ENCODE results near the gene VN1R5. TPM values are rescaled to one million over a fixed set of nuclear protein-coding genes. Genes with fewer than 3 reads are reported as not detected.

The VN1R5 gene
- total and polyA plus RNA-seq, 9 of the 15 experiments (the other 6 are each of a cell fraction or from before 2014, with no cell fraction given) = not detected

GRCh38 chr1:247210376-247211117 is 45.3 kb upstream of the VN1R5 start (continued):
- TF ChIP-seq SFPQ (IDR thresholded peaks at IDR 0.05; ENCODE audit: low read depth, low read length) (no peak), SMAD4 (CRISPR knock-in tag; conservative IDR thresholded peaks at IDR 0.05) (peak; percentile 68; the same call in 1 of the 2 replicates), ATF7 (IDR thresholded peaks at IDR 0.05) (peak; percentile 89), KLF6 (CRISPR knock-in tag; IDR thresholded peaks at IDR 0.05; ENCODE audit: borderline replicate concordance) (no peak; the same call in 1 of the 2 replicates), SIRT6 (IDR thresholded peaks at IDR 0.05; ENCODE audit: low read depth, low read length) (no peak), ZNF324 (CRISPR knock-in tag; IDR thresholded peaks at IDR 0.05) (0 out of 2 replicates have a peak, but pooled peaks have one; percentile 32), TAF15 (IDR thresholded peaks at IDR 0.05; ENCODE audit: low read depth, low read length) (no peak), ZSCAN32 (CRISPR knock-in tag; IDR thresholded peaks at IDR 0.05) (peak; percentile 8; the same call in 1 of the 2 replicates), KHSRP (IDR thresholded peaks at IDR 0.05) (no peak), MEF2A (IDR thresholded peaks at IDR 0.05; ENCODE audit: control insufficient read depth, low read depth, low read length) (no peak), TBP (optimal IDR thresholded peaks at IDR 0.05; ENCODE audit: low read depth, low read length) (peak; percentile 55), ZNF316 (IDR thresholded peaks at IDR 0.05) (no peak), FOXM1 (IDR thresholded peaks at IDR 0.05; ENCODE audit: low read depth) (no peak), FOXM1 (CRISPR knock-in tag; IDR thresholded peaks at IDR 0.05; ENCODE audit: low read depth) (no peak), ZNF41 (CRISPR knock-in tag; conservative IDR thresholded peaks at IDR 0.05) (no peak), TRIM24 (IDR thresholded peaks at IDR 0.05) (peak in 1 of 2 experiments; percentile 29; a peak in 1 of 4 replicates), DMBX1 (CRISPR knock-in tag; IDR thresholded peaks at IDR 0.05; ENCODE audit: borderline replicate concordance) (0 out of 2 replicates have a peak, but pooled peaks have one; percentile 37), STAG1 (CRISPR knock-in tag; IDR thresholded peaks at IDR 0.05; ENCODE audit: borderline replicate concordance) (no peak)
- TF ChIP-seq, protein P1, sequence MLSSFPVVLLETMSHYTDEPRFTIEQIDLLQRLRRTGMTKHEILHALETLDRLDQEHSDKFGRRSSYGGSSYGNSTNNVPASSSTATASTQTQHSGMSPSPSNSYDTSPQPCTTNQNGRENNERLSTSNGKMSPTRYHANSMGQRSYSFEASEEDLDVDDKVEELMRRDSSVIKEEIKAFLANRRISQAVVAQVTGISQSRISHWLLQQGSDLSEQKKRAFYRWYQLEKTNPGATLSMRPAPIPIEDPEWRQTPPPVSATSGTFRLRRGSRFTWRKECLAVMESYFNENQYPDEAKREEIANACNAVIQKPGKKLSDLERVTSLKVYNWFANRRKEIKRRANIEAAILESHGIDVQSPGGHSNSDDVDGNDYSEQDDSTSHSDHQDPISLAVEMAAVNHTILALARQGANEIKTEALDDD (IDR thresholded peaks at IDR 0.05) = no peak
- TF ChIP-seq, protein P2, sequence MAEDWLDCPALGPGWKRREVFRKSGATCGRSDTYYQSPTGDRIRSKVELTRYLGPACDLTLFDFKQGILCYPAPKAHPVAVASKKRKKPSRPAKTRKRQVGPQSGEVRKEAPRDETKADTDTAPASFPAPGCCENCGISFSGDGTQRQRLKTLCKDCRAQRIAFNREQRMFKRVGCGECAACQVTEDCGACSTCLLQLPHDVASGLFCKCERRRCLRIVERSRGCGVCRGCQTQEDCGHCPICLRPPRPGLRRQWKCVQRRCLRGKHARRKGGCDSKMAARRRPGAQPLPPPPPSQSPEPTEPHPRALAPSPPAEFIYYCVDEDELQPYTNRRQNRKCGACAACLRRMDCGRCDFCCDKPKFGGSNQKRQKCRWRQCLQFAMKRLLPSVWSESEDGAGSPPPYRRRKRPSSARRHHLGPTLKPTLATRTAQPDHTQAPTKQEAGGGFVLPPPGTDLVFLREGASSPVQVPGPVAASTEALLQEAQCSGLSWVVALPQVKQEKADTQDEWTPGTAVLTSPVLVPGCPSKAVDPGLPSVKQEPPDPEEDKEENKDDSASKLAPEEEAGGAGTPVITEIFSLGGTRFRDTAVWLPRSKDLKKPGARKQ (CRISPR knock-in tag; IDR thresholded peaks at IDR 0.05) = no peak
- TF ChIP-seq, protein P3, sequence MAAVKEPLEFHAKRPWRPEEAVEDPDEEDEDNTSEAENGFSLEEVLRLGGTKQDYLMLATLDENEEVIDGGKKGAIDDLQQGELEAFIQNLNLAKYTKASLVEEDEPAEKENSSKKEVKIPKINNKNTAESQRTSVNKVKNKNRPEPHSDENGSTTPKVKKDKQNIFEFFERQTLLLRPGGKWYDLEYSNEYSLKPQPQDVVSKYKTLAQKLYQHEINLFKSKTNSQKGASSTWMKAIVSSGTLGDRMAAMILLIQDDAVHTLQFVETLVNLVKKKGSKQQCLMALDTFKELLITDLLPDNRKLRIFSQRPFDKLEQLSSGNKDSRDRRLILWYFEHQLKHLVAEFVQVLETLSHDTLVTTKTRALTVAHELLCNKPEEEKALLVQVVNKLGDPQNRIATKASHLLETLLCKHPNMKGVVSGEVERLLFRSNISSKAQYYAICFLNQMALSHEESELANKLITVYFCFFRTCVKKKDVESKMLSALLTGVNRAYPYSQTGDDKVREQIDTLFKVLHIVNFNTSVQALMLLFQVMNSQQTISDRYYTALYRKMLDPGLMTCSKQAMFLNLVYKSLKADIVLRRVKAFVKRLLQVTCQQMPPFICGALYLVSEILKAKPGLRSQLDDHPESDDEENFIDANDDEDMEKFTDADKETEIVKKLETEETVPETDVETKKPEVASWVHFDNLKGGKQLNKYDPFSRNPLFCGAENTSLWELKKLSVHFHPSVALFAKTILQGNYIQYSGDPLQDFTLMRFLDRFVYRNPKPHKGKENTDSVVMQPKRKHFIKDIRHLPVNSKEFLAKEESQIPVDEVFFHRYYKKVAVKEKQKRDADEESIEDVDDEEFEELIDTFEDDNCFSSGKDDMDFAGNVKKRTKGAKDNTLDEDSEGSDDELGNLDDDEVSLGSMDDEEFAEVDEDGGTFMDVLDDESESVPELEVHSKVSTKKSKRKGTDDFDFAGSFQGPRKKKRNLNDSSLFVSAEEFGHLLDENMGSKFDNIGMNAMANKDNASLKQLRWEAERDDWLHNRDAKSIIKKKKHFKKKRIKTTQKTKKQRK (IDR thresholded peaks at IDR 0.05; ENCODE audit: borderline replicate concordance, low read depth, low read length) = peak; percentile 30; the same call in 1 of the 2 replicates

Measured in K562 (cell line).